ENCODE measurements around the gene ANP32A. TPM values are rescaled to one million over a fixed set of nuclear protein-coding genes. Genes with fewer than 3 reads are reported as not detected.

The ANP32A gene
- total RNA-seq, 1 experiment from 2014 or later, result 250 TPM

GRCh38 chr15:68812069-68812468 is 8.6 kb downstream of the ANP32A start:
- intact Hi-C loops (cut with micrococcal nuclease; ENCODE audit: unreplicated experiment), result no loop called here
- H3K27me3 Mint-ChIP-seq (ENCODE audit: unreplicated experiment), result no peaks in the 10 kb centered on the region
- H3K36me3 Mint-ChIP-seq (ENCODE audit: insufficient read depth, unreplicated experiment), result peaks cover 49% of the 10 kb centered on the region
- DNase-seq, result no peak
- no TSS peak for BruUV-seq (replicated peaks)
- H3K27ac Mint-ChIP-seq (ENCODE audit: unreplicated experiment), result no peak overlapping the region
- CTCF ChIA-PET, result interaction anchor here (0.6 kb wide), 1 partner anchor 112 kb away, joined by 3 read pairs; no protein-coding TSS in a partner anchor
- TF ChIP-seq CTCF (IDR thresholded peaks at IDR 0.05; ENCODE audit: unreplicated experiment), result no peak
- no peaks in the 10 kb centered on the region for H3K9me3 Mint-ChIP-seq (ENCODE audit: low read depth, unreplicated experiment)
- H3K4me3 Mint-ChIP-seq (ENCODE audit: low read depth, unreplicated experiment), result peak overlapping the region; percentile 4
- peaks cover 86% of the 10 kb centered on the region for H3K4me1 Mint-ChIP-seq (ENCODE audit: low read depth, unreplicated experiment)

DNA sequence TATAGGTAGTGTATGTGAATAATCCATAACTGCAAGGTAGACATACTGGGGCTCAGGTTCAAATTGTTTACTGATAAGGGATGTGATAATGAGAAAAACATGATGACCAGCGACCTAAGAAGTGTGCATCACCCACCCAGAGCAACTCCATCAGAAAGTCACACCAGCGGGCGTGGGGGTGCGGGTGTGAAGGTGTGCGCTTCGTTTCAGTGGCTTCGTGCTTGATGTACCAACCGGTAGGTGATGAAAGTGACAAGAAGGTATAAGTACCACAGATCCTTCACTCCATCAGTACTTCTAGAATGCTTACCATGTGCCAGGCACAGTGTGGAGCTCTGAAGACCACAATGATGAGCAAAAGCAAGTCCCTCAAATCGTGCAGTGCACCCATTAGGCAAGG is 11.2 kb downstream of the ANP32A start:
- peaks cover 76% of the 10 kb centered on the region for H3K4me1 Mint-ChIP-seq (ENCODE audit: low read depth, unreplicated experiment)
- no peaks in the 10 kb centered on the region for H3K27me3 Mint-ChIP-seq (ENCODE audit: unreplicated experiment)
- no peak overlapping the region for H3K27ac Mint-ChIP-seq (ENCODE audit: unreplicated experiment)
- no TSS peak for BruUV-seq (replicated peaks)
- intact Hi-C loops (cut with micrococcal nuclease; ENCODE audit: unreplicated experiment), result no loop called here
- peaks cover 27% of the 10 kb centered on the region for H3K36me3 Mint-ChIP-seq (ENCODE audit: insufficient read depth, unreplicated experiment)
- H3K4me3 Mint-ChIP-seq (ENCODE audit: low read depth, unreplicated experiment), result no peak overlapping the region
- no peaks in the 10 kb centered on the region for H3K9me3 Mint-ChIP-seq (ENCODE audit: low read depth, unreplicated experiment)
- TF ChIP-seq CTCF (IDR thresholded peaks at IDR 0.05; ENCODE audit: unreplicated experiment), result no peak
- DNase-seq, result no peak
- CTCF ChIA-PET, result interaction anchor here (0.6 kb wide), 1 partner anchor 265 kb away, joined by 3 read pairs; no protein-coding TSS in a partner anchor

- H3K27ac Mint-ChIP-seq (ENCODE audit: unreplicated experiment), result no peak overlapping the region
- CTCF ChIA-PET, result no interaction called here
- H3K27me3 Mint-ChIP-seq (ENCODE audit: unreplicated experiment), result no peaks in the 10 kb centered on the region
- TF ChIP-seq CTCF (IDR thresholded peaks at IDR 0.05; ENCODE audit: unreplicated experiment), result no peak
- H3K4me1 Mint-ChIP-seq (ENCODE audit: low read depth, unreplicated experiment), result peaks cover 73% of the 10 kb centered on the region
- no peak for DNase-seq
- BruUV-seq (replicated peaks), result no TSS peak
- no peaks in the 10 kb centered on the region for H3K9me3 Mint-ChIP-seq (ENCODE audit: low read depth, unreplicated experiment)
- intact Hi-C loops (cut with micrococcal nuclease; ENCODE audit: unreplicated experiment), result no loop called here
- H3K4me3 Mint-ChIP-seq (ENCODE audit: low read depth, unreplicated experiment), result no peak overlapping the region
- H3K36me3 Mint-ChIP-seq (ENCODE audit: insufficient read depth, unreplicated experiment), result peaks cover 25% of the 10 kb centered on the region
These were observed 11.9 kb downstream of the ANP32A start for GRCh38 chr15:68808770-68809169.

DNA sequence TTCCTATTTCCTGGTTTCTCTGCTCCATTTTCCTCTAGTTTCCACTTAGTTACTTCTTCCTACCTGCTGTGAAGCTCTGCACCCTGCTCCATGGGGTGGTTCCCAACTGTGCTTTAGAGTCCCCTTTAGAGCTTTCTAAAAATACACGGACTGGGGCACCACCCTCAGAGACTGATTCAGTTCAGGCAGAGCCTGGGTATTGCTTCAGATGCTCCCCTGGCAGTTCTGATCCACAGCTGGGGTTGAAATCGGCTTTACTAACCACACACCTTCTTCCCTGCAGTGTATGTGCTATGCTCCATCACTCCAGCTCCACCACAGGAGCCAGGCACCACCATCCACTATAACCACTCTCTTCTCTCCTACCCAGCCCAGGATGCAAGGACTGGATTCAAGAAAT is 12.6 kb downstream of the ANP32A start:
- Mint-ChIP-seq H3K36me3 (ENCODE audit: insufficient read depth, unreplicated experiment) (peaks cover 18% of the 10 kb centered on the region), H3K9me3 (ENCODE audit: low read depth, unreplicated experiment) (no peaks in the 10 kb centered on the region), H3K4me3 (ENCODE audit: low read depth, unreplicated experiment) (no peak overlapping the region), H3K27me3 (ENCODE audit: unreplicated experiment) (no peaks in the 10 kb centered on the region), H3K27ac (ENCODE audit: unreplicated experiment) (peak overlapping the region; percentile 41), H3K4me1 (ENCODE audit: low read depth, unreplicated experiment) (peaks cover 67% of the 10 kb centered on the region)
- no peak for TF ChIP-seq CTCF (IDR thresholded peaks at IDR 0.05; ENCODE audit: unreplicated experiment)
- no peak for DNase-seq
- intact Hi-C loops (cut with micrococcal nuclease; ENCODE audit: unreplicated experiment), result no loop called here
- BruUV-seq (replicated peaks), result no TSS peak
- CTCF ChIA-PET, result interaction anchor here (1.0 kb wide), 1 partner anchor 9 kb away, joined by 4 read pairs; no protein-coding TSS in a partner anchor
